ENCODE data around the gene PSMA7. TPM values are rescaled to one million over a fixed set of nuclear protein-coding genes. Genes with fewer than 3 reads are reported as not detected.

The PSMA7 gene
- total and polyA plus RNA-seq, 4 donors, result 109 to 342 (median 196) TPM

GRCh38 chr20:62139636-62140035, 3.6 kb downstream of the PSMA7 start:
- no peak overlapping the region for H3K4me3 ChIP-seq (ENCODE audit: low read depth in 1 of 3, low read length in 3 of 3)
- WGBS, result 94% methylated on average over 13 of the region's 13 CpGs
- H3K27me3 ChIP-seq (ENCODE audit: control insufficient read depth in 4 of 4, insufficient read depth in 4 of 4, low read length in 3 of 4), result no peaks in the 10 kb centered on the region
- DNase-seq (ENCODE audit: low spot score), result no peak
- TF ChIP-seq YY1 (IDR thresholded peaks at IDR 0.05), result no peak
- H3K4me1 ChIP-seq (ENCODE audit: control insufficient read depth in 4 of 4, insufficient read depth in 4 of 4, low read length in 3 of 4), result peaks cover 8 to 38% (median 26%) of the 10 kb centered on the region in 4 donors
- no peak overlapping the region for H3K9ac ChIP-seq (ENCODE audit: low read depth in 1 of 2, low read length in 2 of 2)
- peaks cover 17 to 51% (median 45%) of the 10 kb centered on the region in 4 donors for H3K36me3 ChIP-seq (ENCODE audit: control insufficient read depth in 4 of 4, insufficient read depth in 3 of 4, low read depth in 1 of 4, low read length in 3 of 4)
- H3K27ac ChIP-seq (ENCODE audit: low read depth in 1 of 2, low read length in 2 of 2), result no peak overlapping the region
- no peaks in the 10 kb centered on the region for H3K9me3 ChIP-seq (ENCODE audit: control insufficient read depth in 4 of 4, low read length in 3 of 4)

- TF ChIP-seq ATF3 (IDR thresholded peaks at IDR 0.05) (no peak), FOXA2 (IDR thresholded peaks at IDR 0.05) (no peak), ZBTB33 (IDR thresholded peaks at IDR 0.05) (no peak), YY1 (IDR thresholded peaks at IDR 0.05) (no peak), RXRA (IDR thresholded peaks at IDR 0.05) (no peak), CTCF (IDR thresholded peaks at IDR 0.05; ENCODE audit: low read depth, low read length, missing input control) (no peak), HNF4G (IDR thresholded peaks at IDR 0.05) (no peak), TAF1 (conservative IDR thresholded peaks at IDR 0.05) (no peak), NR2F2 (IDR thresholded peaks at IDR 0.05) (no peak), RAD21 (IDR thresholded peaks at IDR 0.05) (no peak), JUND (IDR thresholded peaks at IDR 0.05) (no peak), EGR1 (IDR thresholded peaks at IDR 0.05; ENCODE audit: low read depth in 2 of 2) (no peak), MAX (IDR thresholded peaks at IDR 0.05) (no peak), FOXA1 (IDR thresholded peaks at IDR 0.05) (no peak), REST (IDR thresholded peaks at IDR 0.05) (no peak), GABPA (IDR thresholded peaks at IDR 0.05 in 1 of 2, conservative IDR thresholded peaks at IDR 0.05 in 1 of 2) (no peak)
These were observed 4.3 kb downstream of the PSMA7 start for GRCh38 chr20:62138912-62139311.

More at GRCh38 chr20:62138912-62139311, 4.3 kb downstream of the PSMA7 start:
- peaks cover 17 to 54% (median 45%) of the 10 kb centered on the region in 4 donors for H3K36me3 ChIP-seq (ENCODE audit: control insufficient read depth in 4 of 4, insufficient read depth in 3 of 4, low read depth in 1 of 4, low read length in 3 of 4)
- no peak for DNase-seq (ENCODE audit: low spot score)
- WGBS, result 95% methylated on average over 10 of the region's 10 CpGs
- no peaks in the 10 kb centered on the region for H3K27me3 ChIP-seq (ENCODE audit: control insufficient read depth in 4 of 4, insufficient read depth in 4 of 4, low read length in 3 of 4)
- no peak overlapping the region for H3K4me3 ChIP-seq (ENCODE audit: low read depth in 1 of 3, low read length in 3 of 3)
- H3K9me3 ChIP-seq (ENCODE audit: control insufficient read depth in 4 of 4, low read length in 3 of 4), result no peaks in the 10 kb centered on the region
- no peak overlapping the region for H3K27ac ChIP-seq (ENCODE audit: low read depth in 1 of 2, low read length in 2 of 2)
- no peak overlapping the region for H3K9ac ChIP-seq (ENCODE audit: low read depth in 1 of 2, low read length in 2 of 2)
- peaks cover 9 to 40% (median 27%) of the 10 kb centered on the region in 4 donors for H3K4me1 ChIP-seq (ENCODE audit: control insufficient read depth in 4 of 4, insufficient read depth in 4 of 4, low read length in 3 of 4)

Data from liver (tissue), 9 donors.